Measurements from ENCODE around the gene PPP6R3. TPM values are rescaled to one million over a fixed set of nuclear protein-coding genes. Genes with fewer than 3 reads are reported as not detected.
A peak's percentile ranks its signal among the peaks of the same experiment; 100 is the strongest.

PPP6R3 gene
- total RNA-seq, 3 donors from 2014 or later (not counting 1 experiment from before 2014, with no cell fraction given): 148 to 176 (median 149) TPM

DNA sequence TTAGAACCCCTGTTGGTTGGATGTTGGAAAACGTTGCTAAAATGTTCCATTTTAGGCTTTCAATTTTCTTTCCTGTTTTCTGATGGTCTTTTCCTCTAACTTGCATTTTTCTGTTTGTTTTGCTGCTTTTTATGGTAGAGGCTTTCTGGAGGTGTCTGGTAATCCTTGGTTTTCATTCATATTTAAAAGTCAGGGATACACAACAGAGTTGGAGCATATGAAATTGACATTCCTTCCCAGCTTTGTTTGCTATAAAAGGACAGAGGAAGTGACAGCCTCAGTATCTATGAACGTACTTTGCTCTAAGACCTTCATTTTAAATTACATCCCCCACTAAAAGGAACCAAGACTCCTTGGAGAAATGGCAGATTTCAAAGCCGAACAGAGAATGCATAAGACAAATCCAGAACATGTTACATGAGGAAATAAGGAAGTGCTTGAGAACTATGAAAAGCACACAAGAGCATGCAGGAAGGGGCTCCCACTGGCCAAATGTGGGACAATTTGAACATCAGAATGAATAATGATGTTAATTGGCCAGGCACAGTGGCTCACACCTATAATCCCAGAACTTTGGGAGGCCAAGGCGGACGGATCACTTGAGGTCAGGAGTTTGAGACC, 56.7 kb downstream of the PPP6R3 start:
- no peaks in the 10 kb centered on the region for H3K27me3 ChIP-seq (ENCODE audit: control insufficient read depth, insufficient read depth, low read length)
- 81% methylated on average over 5 of the region's 5 CpGs for WGBS (ENCODE audit: insufficient coverage)
- intact Hi-C loops (cut with micrococcal nuclease): no loop called here
- DNase-seq (no peak), ATAC-seq (no peak)
- H3K9me3 Mint-ChIP-seq: no peaks in the 10 kb centered on the region
- H3K4me3 ChIP-seq (ENCODE audit: low read length): no peak overlapping the region
- H3K4me3 Mint-ChIP-seq: no peak overlapping the region
- H3K27me3 Mint-ChIP-seq (ENCODE audit: low read depth in 2 of 2): no peaks in the 10 kb centered on the region
- H3K36me3 Mint-ChIP-seq: peaks cover 18% of the 10 kb centered on the region
- H3K27ac ChIP-seq (ENCODE audit: low read length): no peak overlapping the region
- TF ChIP-seq, protein P1, sequence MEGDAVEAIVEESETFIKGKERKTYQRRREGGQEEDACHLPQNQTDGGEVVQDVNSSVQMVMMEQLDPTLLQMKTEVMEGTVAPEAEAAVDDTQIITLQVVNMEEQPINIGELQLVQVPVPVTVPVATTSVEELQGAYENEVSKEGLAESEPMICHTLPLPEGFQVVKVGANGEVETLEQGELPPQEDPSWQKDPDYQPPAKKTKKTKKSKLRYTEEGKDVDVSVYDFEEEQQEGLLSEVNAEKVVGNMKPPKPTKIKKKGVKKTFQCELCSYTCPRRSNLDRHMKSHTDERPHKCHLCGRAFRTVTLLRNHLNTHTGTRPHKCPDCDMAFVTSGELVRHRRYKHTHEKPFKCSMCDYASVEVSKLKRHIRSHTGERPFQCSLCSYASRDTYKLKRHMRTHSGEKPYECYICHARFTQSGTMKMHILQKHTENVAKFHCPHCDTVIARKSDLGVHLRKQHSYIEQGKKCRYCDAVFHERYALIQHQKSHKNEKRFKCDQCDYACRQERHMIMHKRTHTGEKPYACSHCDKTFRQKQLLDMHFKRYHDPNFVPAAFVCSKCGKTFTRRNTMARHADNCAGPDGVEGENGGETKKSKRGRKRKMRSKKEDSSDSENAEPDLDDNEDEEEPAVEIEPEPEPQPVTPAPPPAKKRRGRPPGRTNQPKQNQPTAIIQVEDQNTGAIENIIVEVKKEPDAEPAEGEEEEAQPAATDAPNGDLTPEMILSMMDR (IDR thresholded peaks at IDR 0.05): no peak
- peaks cover 37% of the 10 kb centered on the region for H3K36me3 ChIP-seq (ENCODE audit: control insufficient read depth, insufficient read depth, low read length)
- no peaks in the 10 kb centered on the region for H3K4me1 ChIP-seq (ENCODE audit: control insufficient read depth, insufficient read depth, low read length)
- H3K4me1 Mint-ChIP-seq: peaks cover 77 to 86% of the 10 kb centered on the region in 2 donors
- H3K9me3 ChIP-seq (ENCODE audit: control insufficient read depth, insufficient read depth, low read length): no peaks in the 10 kb centered on the region
- H3K27ac Mint-ChIP-seq: peak overlapping the region; percentile 58 to 79

DNA sequence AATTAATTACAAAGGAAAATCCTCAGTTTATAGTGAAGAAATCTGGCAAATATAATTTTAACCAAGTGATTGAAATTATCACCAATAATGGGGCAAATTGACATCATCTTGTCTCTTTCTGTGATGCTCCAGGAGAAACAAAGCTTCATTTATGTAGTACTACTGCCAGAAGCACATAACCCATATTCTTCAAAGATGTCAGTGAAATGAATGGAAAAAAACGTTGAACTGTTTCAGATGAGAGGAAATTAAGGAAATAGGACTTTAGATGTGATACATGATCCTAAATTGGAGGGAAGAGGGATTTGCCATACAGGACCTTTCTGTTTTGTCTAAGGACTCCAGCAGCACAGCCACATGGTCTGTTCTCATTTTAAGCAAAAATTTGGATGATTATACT, 57.6 kb downstream of the PPP6R3 start:
- H3K9me3 Mint-ChIP-seq: no peaks in the 10 kb centered on the region
- ATAC-seq (no peak), DNase-seq (no peak)
- no peaks in the 10 kb centered on the region for H3K9me3 ChIP-seq (ENCODE audit: control insufficient read depth, insufficient read depth, low read length)
- H3K27me3 Mint-ChIP-seq (ENCODE audit: low read depth in 2 of 2): no peaks in the 10 kb centered on the region
- H3K36me3 Mint-ChIP-seq: peaks cover 18% of the 10 kb centered on the region
- no peaks in the 10 kb centered on the region for H3K4me1 ChIP-seq (ENCODE audit: control insufficient read depth, insufficient read depth, low read length)
- TF ChIP-seq, protein P1 (IDR thresholded peaks at IDR 0.05): no peak
- no peak overlapping the region for H3K4me3 Mint-ChIP-seq
- no peak overlapping the region for H3K4me3 ChIP-seq (ENCODE audit: low read length)
- peaks cover 43% of the 10 kb centered on the region for H3K36me3 ChIP-seq (ENCODE audit: control insufficient read depth, insufficient read depth, low read length)
- peak overlapping the region; percentile 39 to 58 for H3K27ac Mint-ChIP-seq
- WGBS (ENCODE audit: insufficient coverage): 69% methylated on average over 1 of the region's 1 CpG
- intact Hi-C loops (cut with micrococcal nuclease): no loop called here
- no peaks in the 10 kb centered on the region for H3K27me3 ChIP-seq (ENCODE audit: control insufficient read depth, insufficient read depth, low read length)
- H3K4me1 Mint-ChIP-seq: peaks cover 68 to 82% of the 10 kb centered on the region in 2 donors
- no peak overlapping the region for H3K27ac ChIP-seq (ENCODE audit: low read length)

DNA sequence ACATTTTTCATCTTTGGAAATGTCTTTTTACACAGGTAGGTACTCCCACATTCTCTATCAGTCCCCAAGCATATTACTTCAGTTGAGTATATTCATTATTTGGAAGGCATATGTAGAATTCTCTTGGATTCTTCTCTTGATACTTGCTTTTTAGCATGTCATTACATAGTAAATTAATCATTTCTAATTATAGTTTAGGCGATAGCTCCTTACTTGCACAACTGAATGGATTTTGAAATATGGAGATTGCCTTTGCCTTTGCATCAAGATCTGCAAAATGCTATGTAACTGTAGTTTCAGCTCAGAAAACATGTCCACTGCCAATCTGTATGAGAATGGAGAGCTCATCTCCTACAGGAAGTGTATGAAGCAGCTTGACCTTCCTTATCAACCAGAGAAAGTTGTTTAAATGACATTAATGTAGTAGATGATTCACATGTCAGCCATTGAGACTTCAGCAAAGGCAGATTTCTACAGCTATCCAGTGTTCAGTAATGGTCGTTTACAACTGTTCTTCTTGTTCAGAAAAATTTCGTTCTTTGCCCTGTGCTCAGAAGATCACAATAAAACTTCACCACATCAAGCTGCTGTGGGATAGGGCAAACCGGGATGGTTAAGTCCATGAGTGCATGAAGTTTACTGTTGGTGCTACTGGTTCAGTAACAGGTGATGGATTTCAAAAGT, 61.6 kb downstream of the PPP6R3 start:
- no peaks in the 10 kb centered on the region for H3K9me3 ChIP-seq (ENCODE audit: control insufficient read depth, insufficient read depth, low read length)
- H3K4me1 ChIP-seq (ENCODE audit: control insufficient read depth, insufficient read depth, low read length): peaks cover 2% of the 10 kb centered on the region
- H3K27me3 ChIP-seq (ENCODE audit: control insufficient read depth, insufficient read depth, low read length): no peaks in the 10 kb centered on the region
- ATAC-seq (no peak), DNase-seq (no peak)
- no peak overlapping the region for H3K4me3 Mint-ChIP-seq
- H3K36me3 ChIP-seq (ENCODE audit: control insufficient read depth, insufficient read depth, low read length): peaks cover 62% of the 10 kb centered on the region
- H3K27me3 Mint-ChIP-seq (ENCODE audit: low read depth in 2 of 2): no peaks in the 10 kb centered on the region
- H3K27ac Mint-ChIP-seq: peak overlapping the region; percentile 13 to 43
- H3K9me3 Mint-ChIP-seq: no peaks in the 10 kb centered on the region
- intact Hi-C loops (cut with micrococcal nuclease): no loop called here
- WGBS (ENCODE audit: insufficient coverage): 93% methylated on average over 2 of the region's 4 CpGs
- peaks cover 66 to 72% of the 10 kb centered on the region in 2 donors for H3K4me1 Mint-ChIP-seq
- no peak overlapping the region for H3K4me3 ChIP-seq (ENCODE audit: low read length)
- H3K36me3 Mint-ChIP-seq: peaks cover 11% of the 10 kb centered on the region
- H3K27ac ChIP-seq (ENCODE audit: low read length): no peak overlapping the region
- TF ChIP-seq, protein P1 (IDR thresholded peaks at IDR 0.05): no peak
